ENCODE results near the gene CAB39L.

Gene CAB39L

GRCh38 chr13:49443357-49443703 lies 534 bp downstream of the CAB39L start:
- FAIRE-seq (no peak), DNase-seq (ENCODE audit: insufficient read length, low spot score) (no peak)

- no peak for DNase-seq (ENCODE audit: insufficient read length, low spot score)
- no peak for FAIRE-seq
Measured at GRCh38 chr13:49441846-49442245, 2.0 kb downstream of the CAB39L start.

- FAIRE-seq = no peak
Measured at GRCh38 chr13:49441312-49441711, 2.6 kb downstream of the CAB39L start.

DNA sequence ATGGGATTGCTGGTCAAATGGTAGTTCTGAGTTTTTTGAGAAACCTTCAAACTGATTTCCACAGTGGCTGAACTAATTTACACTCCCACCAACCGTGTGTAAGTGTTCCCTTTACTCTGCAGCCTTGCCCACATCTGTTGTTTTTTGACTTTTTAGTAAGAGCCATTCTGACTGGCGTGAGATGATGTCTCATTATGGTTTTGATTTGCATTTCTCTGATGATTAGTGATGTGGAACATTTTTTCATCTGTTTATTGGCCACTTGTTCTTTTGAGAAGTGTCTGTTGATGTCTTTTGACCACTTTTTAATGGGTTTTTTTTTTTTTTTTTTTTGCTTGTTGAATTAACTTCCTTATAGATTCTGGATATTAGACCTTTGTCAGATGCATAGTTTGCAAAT lies 4.3 kb downstream of the CAB39L start:
- FAIRE-seq (no peak), DNase-seq (ENCODE audit: insufficient read length, low spot score) (no peak)

More at GRCh38 chr13:49441312-49441711, 2.6 kb downstream of the CAB39L start:
- no peak for DNase-seq (ENCODE audit: insufficient read length, low spot score)

DNA sequence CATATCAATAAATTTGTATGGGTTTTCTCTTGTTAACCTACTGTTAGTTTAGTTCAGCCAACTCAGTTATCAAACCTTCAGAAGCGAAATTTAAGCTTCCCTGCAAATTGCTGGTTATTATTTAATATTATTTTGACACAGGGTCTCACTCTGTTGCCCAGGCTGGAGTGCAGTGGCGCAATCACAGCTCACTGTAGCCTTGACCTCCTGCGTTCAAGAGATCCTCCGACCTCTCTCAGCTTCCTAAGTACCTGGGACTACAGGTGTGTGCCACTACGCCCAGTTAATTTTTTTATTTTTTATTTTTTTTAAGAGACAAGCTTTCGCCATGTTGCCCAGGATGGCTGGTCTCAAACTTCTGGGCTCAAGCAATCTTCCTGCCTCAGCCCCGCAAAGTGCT lies 6.2 kb downstream of the CAB39L start:
- no peak for FAIRE-seq
- no peak for DNase-seq (ENCODE audit: insufficient read length, low spot score)

- no peak for DNase-seq (ENCODE audit: insufficient read length, low spot score)
- FAIRE-seq = no peak
Measured at GRCh38 chr13:49436890-49437289, 7.0 kb downstream of the CAB39L start.

- DNase-seq (ENCODE audit: insufficient read length, low spot score) (no peak), FAIRE-seq (no peak)
Measured at GRCh38 chr13:49435992-49436391, 7.9 kb downstream of the CAB39L start.

DNA sequence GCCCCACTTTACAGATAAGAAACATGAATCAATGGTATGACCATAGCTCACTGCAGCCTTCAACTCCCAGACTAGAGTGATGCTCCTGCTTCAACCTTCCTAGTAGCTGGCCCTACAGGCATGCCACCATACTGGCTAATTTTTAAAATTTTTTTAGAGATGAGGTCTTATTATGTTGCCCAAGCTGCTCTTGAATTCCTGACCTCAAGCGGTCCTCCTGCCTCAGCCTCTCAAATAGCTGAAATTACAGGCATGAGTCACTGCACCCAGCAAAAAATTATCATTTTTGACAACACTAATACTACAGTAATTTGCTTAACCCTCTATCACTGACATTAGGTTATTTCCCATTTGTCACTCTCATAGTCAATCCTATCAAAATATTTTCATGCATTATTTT lies 14.7 kb downstream of the CAB39L start:
- DNase-seq (ENCODE audit: insufficient read length, low spot score) (no peak), FAIRE-seq (no peak)

GRCh38 chr13:49428041-49428763 lies 15.7 kb downstream of the CAB39L start:
- DNase-seq (ENCODE audit: insufficient read length, low spot score) = no peak
- FAIRE-seq = no peak

- DNase-seq (ENCODE audit: insufficient read length, low spot score) (no peak), FAIRE-seq (no peak)
Measured at GRCh38 chr13:49424011-49424560, 19.8 kb downstream of the CAB39L start.

DNA sequence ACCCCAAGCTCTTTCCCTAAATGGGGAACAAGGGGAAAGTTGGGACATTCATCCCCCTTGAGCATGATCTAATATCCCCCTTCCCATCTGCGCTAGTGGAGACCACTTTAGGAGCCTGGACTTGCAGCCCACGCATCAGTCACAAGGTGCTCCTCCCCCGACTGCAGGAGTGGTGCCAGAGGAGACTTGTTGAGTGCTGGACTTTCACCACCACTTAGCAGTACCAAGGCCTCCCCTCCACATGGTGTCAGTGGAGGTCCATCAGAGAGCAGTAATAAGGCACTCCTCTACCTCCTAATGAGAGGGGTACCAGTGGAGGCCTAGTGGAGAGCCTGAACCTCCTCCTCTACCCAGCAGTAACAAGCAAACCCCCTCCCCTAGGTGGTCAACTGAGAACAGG lies 22.5 kb downstream of the CAB39L start:
- DNase-seq (ENCODE audit: insufficient read length, low spot score) = no peak
- FAIRE-seq = no peak

DNA sequence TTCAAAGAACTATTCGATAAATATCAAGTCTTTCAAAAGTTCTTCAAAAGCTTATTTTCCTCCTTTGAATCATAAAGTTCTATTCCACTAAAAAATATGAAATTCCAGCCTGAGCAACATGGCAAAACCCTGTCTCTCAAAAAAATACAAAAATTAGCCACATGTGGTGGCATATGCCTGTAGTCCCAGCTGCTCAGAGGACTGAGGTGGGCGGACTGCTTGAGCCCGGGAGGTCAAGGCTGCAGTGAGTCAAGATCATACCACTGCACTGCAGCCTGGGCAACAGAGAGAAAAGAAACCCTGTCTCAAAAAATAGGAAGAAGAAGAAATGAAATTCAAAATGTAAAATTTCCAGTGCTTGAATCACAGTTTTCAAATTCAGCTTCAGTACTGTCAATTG lies 24.6 kb downstream of the CAB39L start:
- no peak for FAIRE-seq

GRCh38 chr13:49418206-49418605 lies 25.7 kb downstream of the CAB39L start:
- FAIRE-seq (no peak), DNase-seq (ENCODE audit: insufficient read length, low spot score) (no peak)

More for the DNA sequence above, 24.6 kb downstream of the CAB39L start:
- DNase-seq (ENCODE audit: insufficient read length, low spot score) = no peak

DNA sequence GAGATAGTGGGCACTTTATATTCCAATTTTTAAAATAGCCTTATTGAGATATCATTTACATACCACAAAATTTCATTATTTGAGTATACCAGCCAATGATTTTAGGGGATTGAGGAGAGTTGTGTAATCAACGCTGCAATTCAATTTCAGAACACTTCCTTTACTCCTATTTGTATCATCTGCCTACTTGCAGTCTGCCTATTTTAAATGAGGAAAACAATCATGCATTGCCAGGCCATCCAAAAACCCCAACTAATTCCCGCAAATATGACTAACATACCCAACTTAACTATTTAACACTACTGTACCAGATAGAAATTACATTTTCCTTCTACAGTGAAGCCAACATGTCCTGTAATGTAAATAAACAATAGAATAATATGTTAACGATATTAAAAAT lies 26.7 kb downstream of the CAB39L start:
- DNase-seq (ENCODE audit: insufficient read length, low spot score) (no peak), FAIRE-seq (no peak)

DNA sequence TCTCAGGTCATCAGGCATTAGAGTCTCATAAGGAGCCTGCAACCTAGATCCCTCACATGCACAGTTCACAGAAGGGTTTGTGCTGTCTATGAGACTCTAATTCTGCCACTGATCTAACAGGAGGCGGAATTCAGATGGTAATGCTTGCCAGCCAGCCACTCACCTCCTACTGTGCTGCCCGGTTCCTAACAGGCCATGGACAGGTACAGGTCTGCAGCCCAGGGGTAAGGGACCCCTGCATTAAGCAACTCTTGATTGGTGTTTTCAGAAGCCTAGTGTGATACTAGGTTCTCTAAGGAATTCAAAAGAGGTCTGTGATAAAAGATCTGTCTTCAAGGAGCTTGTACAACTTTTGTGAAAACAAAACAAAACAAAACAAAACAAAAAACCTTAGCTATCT lies 31.1 kb downstream of the CAB39L start:
- FAIRE-seq = no peak
- DNase-seq (ENCODE audit: insufficient read length, low spot score) = no peak

GRCh38 chr13:49411353-49411752 lies 32.5 kb downstream of the CAB39L start:
- FAIRE-seq (no peak), DNase-seq (ENCODE audit: insufficient read length, low spot score) (no peak)

DNA sequence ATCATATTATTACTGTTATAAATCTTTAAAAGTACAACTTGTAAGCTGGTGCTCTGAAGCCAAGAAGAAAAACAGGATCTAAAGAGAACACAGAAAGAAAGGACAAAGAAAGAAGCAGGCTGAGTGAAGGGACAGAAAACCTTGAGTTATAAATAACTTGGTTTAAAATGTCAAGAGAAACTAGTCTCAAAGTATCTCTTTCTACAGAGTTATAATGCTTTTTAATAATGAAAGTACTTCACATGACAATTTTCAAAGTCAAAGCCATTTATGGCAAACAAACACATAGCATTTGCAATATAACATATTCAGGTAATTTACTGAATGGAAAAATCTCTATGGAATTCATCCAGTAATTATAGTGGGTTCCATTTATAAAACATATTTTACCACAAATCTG lies 33.4 kb downstream of the CAB39L start:
- DNase-seq (ENCODE audit: insufficient read length, low spot score) (no peak), FAIRE-seq (no peak)

DNA sequence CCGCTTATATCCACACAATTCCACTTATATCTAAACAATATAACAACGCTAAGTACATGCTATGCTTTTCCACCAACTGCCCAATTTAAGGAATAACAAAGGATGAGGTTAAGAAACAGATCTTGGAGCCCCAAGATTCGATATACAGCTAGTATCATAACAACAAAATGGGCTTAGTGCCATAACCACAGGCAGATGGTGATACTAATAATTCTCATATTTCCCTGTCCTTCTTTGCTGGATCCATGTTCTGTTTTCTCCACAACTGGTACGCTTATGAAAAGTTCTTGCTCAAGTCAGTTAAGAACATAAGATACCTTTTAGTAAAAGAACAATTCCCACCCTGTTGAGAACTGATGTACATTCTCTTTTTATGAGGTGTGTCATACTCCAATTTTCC lies 33.9 kb downstream of the CAB39L start:
- FAIRE-seq = no peak
- no peak for DNase-seq (ENCODE audit: insufficient read length, low spot score)

DNA sequence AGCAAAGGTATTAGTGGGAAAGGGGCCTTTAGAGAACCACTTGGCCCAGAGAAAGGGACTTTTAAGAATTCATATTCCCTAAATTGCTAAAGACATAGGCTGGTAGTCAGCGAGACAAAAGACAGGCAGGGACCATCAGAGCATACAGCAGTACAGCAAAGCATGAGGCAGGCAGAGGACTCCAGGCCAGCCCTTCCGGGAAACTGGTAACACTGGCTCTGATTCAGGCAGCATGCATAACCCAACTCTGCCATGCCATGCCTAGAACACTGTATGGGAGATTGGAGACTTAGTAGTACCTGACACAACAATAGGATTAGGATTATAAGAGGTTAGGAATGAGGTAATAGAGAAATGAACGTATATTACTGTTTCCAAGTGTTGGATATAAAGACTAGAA lies 34.9 kb downstream of the CAB39L start:
- no peak for FAIRE-seq
- no peak for DNase-seq (ENCODE audit: insufficient read length, low spot score)

GRCh38 chr13:49407936-49408335 lies 35.9 kb downstream of the CAB39L start:
- DNase-seq (ENCODE audit: insufficient read length, low spot score) (no peak), FAIRE-seq (no peak)

DNA sequence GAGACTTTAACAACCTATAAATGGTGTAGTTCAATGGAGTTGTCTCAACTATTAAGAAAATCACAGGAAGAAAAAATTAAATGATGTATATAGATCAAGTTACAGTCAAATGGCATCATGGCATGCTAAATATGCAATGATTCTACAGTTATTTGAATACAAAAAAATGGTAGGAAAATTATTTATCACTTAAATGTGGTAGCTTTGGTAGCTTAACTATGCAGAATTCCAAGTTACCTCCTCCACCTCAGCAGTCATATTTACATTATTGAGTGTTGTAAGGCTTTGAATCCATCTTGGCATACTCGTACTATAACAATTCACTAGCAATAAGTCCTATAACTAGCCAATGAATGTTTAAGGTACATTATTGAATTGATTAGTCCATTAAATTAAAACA lies 36.8 kb downstream of the CAB39L start:
- DNase-seq (ENCODE audit: insufficient read length, low spot score) (no peak), FAIRE-seq (no peak)

GRCh38 chr13:49404703-49405020 lies 39.2 kb downstream of the CAB39L start:
- FAIRE-seq (no peak), DNase-seq (ENCODE audit: insufficient read length, low spot score) (no peak)
